ENCODE measurements around the gene ZMYND19.
"Not testable (repeated sequence)": the region's sequence is repeated elsewhere in the genome, so short reads cannot be mapped to it uniquely, and the experiment has no call there.

The ZMYND19 gene

DNA sequence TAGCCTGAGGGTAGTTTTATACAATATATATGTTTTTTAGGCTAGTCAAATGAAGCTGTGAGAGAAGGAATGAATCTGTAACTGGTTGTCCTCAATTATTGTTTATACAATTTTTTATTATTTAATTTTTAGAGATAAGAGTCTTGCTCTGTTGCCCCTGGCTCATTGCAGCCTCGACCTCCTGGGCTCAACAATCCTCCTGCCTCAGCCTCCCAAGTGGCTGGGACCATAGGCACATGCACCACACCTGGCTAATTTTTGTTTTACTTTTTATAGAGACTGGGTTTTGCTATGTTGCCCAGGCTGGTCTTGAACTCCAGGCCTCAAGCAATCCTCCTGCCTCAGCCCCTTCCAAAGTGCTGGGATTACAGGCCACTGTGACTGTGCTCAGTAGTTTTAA lies 36.0 kb downstream of the ZMYND19 start:
- POLR2A ChIA-PET, result interaction anchor here (0.7 kb wide), 1 partner anchor 91 kb away, joined by 3 read pairs; no protein-coding TSS in a partner anchor
- TF ChIP-seq, protein P1, sequence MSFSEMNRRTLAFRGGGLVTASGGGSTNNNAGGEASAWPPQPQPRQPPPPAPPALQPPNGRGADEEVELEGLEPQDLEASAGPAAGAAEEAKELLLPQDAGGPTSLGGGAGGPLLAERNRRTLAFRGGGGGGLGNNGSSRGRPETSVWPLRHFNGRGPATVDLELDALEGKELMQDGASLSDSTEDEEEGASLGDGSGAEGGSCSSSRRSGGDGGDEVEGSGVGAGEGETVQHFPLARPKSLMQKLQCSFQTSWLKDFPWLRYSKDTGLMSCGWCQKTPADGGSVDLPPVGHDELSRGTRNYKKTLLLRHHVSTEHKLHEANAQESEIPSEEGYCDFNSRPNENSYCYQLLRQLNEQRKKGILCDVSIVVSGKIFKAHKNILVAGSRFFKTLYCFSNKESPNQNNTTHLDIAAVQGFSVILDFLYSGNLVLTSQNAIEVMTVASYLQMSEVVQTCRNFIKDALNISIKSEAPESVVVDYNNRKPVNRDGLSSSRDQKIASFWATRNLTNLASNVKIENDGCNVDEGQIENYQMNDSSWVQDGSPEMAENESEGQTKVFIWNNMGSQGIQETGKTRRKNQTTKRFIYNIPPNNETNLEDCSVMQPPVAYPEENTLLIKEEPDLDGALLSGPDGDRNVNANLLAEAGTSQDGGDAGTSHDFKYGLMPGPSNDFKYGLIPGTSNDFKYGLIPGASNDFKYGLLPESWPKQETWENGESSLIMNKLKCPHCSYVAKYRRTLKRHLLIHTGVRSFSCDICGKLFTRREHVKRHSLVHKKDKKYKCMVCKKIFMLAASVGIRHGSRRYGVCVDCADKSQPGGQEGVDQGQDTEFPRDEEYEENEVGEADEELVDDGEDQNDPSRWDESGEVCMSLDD (tag by site-specific recombination; IDR thresholded peaks at IDR 0.05), result no peak
- no peak for TF ChIP-seq ZNF423 (tag by site-specific recombination; IDR thresholded peaks at IDR 0.05)
- no peak for TF ChIP-seq ZNF561 (tag by site-specific recombination; IDR thresholded peaks at IDR 0.05; ENCODE audit: borderline replicate concordance)
- no peak for TF ChIP-seq ZNF501 (tag by site-specific recombination; IDR thresholded peaks at IDR 0.05)
- no peak for TF ChIP-seq YY2 (tag by site-specific recombination; IDR thresholded peaks at IDR 0.05)
- TF ChIP-seq ZNF529 (tag by site-specific recombination; IDR thresholded peaks at IDR 0.05; ENCODE audit: insufficient replicate concordance), result no peak
- no peak for TF ChIP-seq ZNF707 (tag by site-specific recombination; IDR thresholded peaks at IDR 0.05)
- 0 out of 2 replicates have a peak, but pooled peaks have one; percentile 53 for TF ChIP-seq ZNF121 (tag by site-specific recombination; IDR thresholded peaks at IDR 0.05)
- H3K4me1 ChIP-seq (ENCODE audit: control insufficient read depth, insufficient read depth, low read length), result no peaks in the 10 kb centered on the region
- peaks cover 18 to 48% of the 10 kb centered on the region in 2 experiments for H3K36me3 ChIP-seq (ENCODE audit: control insufficient read depth in 2 of 2, insufficient read depth in 1 of 2, low read length in 2 of 2)
- H3K27ac ChIP-seq (ENCODE audit: extremely low read depth, low read depth, low read length), result no peak overlapping the region
- no peak overlapping the region for H3K4me3 ChIP-seq (ENCODE audit: low read depth, low read length)
- CTCF ChIA-PET, result interaction anchor here (0.9 to 1.1 kb wide), 4 partner anchors 19 to 75 kb away, joined by 4 to 8 read pairs (median 4); no protein-coding TSS in a partner anchor
- no peaks in the 10 kb centered on the region for H3K9me3 ChIP-seq (ENCODE audit: control insufficient read depth, insufficient read depth, low read depth, low read length)

DNA sequence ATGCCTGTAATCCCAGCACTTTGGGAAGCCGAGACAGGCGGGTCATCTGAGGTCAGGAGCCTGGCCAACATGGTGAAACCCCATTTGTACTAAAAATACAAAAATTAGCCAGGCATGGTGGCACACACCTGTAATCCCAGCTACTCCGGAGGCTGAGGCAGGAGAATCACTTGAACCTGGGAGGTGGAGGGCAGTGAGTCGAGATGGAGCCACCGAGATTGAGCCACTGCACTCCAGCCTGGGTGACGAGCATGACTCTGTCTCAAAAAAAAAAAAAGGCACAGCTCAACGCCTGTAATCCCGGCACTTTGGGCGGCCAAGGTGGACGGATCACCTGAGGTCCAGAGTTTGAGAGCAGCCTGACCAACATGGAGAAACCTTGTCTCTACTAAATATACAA lies 36.7 kb downstream of the ZMYND19 start:
- H3K9me3 ChIP-seq (ENCODE audit: control insufficient read depth, insufficient read depth, low read depth, low read length); H3K4me3 ChIP-seq (ENCODE audit: low read depth, low read length); H3K4me1 ChIP-seq (ENCODE audit: control insufficient read depth, insufficient read depth, low read length); POLR2A ChIA-PET; H3K27ac ChIP-seq (ENCODE audit: extremely low read depth, low read depth, low read length): not testable (repeated sequence)
- CTCF ChIA-PET, result interaction anchor here (0.8 to 1.1 kb wide), 5 partner anchors 8 to 75 kb away, joined by 4 to 8 read pairs (median 4); no protein-coding TSS in a partner anchor
- TF ChIP-seq ZNF146 (tag by site-specific recombination; IDR thresholded peaks at IDR 0.05) (0 out of 2 replicates have a peak, but pooled peaks have one; percentile 1), ZBTB20 (tag by site-specific recombination; IDR thresholded peaks at IDR 0.05) (0 out of 2 replicates have a peak, but pooled peaks have one; percentile 47)
- H3K36me3 ChIP-seq (ENCODE audit: control insufficient read depth in 2 of 2, insufficient read depth in 1 of 2, low read length in 2 of 2), result peaks cover 18 to 47% of the 10 kb centered on the region in 2 experiments

DNA sequence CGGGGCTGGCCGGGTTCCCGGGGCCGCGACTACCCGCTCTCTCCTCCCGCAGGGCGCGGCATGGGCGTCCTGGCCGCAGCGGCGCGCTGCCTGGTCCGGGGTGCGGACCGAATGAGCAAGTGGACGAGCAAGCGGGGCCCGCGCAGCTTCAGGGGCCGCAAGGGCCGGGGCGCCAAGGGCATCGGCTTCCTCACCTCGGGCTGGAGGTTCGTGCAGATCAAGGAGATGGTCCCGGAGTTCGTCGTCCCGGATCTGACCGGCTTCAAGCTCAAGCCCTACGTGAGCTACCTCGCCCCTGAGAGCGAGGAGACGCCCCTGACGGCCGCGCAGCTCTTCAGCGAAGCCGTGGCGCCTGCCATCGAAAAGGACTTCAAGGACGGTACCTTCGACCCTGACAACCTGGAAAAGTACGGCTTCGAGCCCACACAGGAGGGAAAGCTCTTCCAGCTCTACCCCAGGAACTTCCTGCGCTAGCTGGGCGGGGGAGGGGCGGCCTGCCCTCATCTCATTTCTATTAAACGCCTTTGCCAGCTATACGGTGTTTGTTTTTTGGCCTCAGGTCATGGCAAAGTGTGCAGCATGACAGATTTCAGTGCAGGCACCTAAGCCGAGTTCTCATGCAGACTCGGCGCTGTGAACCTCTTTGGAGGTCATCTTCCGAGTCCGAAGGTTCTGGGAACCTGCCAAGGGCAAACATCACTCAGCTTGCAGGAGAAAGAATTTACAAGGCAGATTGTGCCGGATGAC lies 38.1 kb downstream of the ZMYND19 start:
- no peaks in the 10 kb centered on the region for H3K4me1 ChIP-seq (ENCODE audit: control insufficient read depth, insufficient read depth, low read length)
- TF ChIP-seq SCRT1 (tag by site-specific recombination; IDR thresholded peaks at IDR 0.05; ENCODE audit: borderline replicate concordance) (no peak), KLF9 (tag by site-specific recombination; IDR thresholded peaks at IDR 0.05; ENCODE audit: low read depth) (peak; percentile 38), KLF1 (tag by site-specific recombination; IDR thresholded peaks at IDR 0.05) (peak; percentile 77), ZNF514 (tag by site-specific recombination; IDR thresholded peaks at IDR 0.05) (no peak), ZNF416 (tag by site-specific recombination; IDR thresholded peaks at IDR 0.05) (no peak), ZBTB21 (tag by site-specific recombination; IDR thresholded peaks at IDR 0.05) (no peak), ZBTB20 (tag by site-specific recombination; IDR thresholded peaks at IDR 0.05) (peak; percentile 79; the same call in 1 of the 2 replicates), BCL11A (tag by site-specific recombination; IDR thresholded peaks at IDR 0.05; ENCODE audit: low read depth) (peak; percentile 22; the same call in 1 of the 2 replicates), ZNF112 (tag by site-specific recombination; IDR thresholded peaks at IDR 0.05) (no peak), SCRT2 (tag by site-specific recombination; IDR thresholded peaks at IDR 0.05) (no peak), TCF7L2 (IDR thresholded peaks at IDR 0.05; ENCODE audit: borderline replicate concordance, low read depth, low read length) (no peak)
- TF ChIP-seq, protein P2, sequence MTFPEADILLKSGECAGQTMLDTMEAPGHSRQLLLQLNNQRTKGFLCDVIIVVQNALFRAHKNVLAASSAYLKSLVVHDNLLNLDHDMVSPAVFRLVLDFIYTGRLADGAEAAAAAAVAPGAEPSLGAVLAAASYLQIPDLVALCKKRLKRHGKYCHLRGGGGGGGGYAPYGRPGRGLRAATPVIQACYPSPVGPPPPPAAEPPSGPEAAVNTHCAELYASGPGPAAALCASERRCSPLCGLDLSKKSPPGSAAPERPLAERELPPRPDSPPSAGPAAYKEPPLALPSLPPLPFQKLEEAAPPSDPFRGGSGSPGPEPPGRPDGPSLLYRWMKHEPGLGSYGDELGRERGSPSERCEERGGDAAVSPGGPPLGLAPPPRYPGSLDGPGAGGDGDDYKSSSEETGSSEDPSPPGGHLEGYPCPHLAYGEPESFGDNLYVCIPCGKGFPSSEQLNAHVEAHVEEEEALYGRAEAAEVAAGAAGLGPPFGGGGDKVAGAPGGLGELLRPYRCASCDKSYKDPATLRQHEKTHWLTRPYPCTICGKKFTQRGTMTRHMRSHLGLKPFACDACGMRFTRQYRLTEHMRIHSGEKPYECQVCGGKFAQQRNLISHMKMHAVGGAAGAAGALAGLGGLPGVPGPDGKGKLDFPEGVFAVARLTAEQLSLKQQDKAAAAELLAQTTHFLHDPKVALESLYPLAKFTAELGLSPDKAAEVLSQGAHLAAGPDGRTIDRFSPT (tag by site-specific recombination; IDR thresholded peaks at IDR 0.05), result no peak
- TF ChIP-seq, protein P3, sequence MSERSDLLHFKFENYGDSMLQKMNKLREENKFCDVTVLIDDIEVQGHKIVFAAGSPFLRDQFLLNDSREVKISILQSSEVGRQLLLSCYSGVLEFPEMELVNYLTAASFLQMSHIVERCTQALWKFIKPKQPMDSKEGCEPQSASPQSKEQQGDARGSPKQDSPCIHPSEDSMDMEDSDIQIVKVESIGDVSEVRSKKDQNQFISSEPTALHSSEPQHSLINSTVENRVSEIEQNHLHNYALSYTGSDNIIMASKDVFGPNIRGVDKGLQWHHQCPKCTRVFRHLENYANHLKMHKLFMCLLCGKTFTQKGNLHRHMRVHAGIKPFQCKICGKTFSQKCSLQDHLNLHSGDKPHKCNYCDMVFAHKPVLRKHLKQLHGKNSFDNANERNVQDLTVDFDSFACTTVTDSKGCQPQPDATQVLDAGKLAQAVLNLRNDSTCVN (tag by site-specific recombination; optimal IDR thresholded peaks at IDR 0.05), result peak; percentile 76
- TF ChIP-seq, protein P4, sequence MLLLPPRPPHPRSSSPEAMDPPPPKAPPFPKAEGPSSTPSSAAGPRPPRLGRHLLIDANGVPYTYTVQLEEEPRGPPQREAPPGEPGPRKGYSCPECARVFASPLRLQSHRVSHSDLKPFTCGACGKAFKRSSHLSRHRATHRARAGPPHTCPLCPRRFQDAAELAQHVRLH (tag by site-specific recombination; IDR thresholded peaks at IDR 0.05), result 0 out of 2 replicates have a peak, but pooled peaks have one; percentile 21

More for the DNA sequence above, 38.1 kb downstream of the ZMYND19 start:
- peaks cover 8 to 36% of the 10 kb centered on the region in 2 experiments; a peak in 2 of 3 replicates for H3K36me3 ChIP-seq (ENCODE audit: control insufficient read depth in 2 of 2, insufficient read depth in 1 of 2, low read length in 2 of 2)
- ChIA-PET CTCF (interaction anchor here (0.5 to 1.2 kb wide), 11 partner anchors 17 to 523 kb away, joined by 3 to 4 read pairs (median 3); partner anchors contain the start of gene DPH7), POLR2A (interaction anchor here (0.5 to 1.9 kb wide), 18 partner anchors 9 to 1434 kb away, joined by 3 to 9 read pairs (median 4); partner anchors contain the start of genes ARRDC1, DPH7, ENTPD8 and EXD3)
- H3K4me3 ChIP-seq (ENCODE audit: low read depth, low read length), result peak overlapping the region; percentile 77
- peak overlapping the region; percentile 73; the same call in 1 of the 2 replicates for H3K27ac ChIP-seq (ENCODE audit: extremely low read depth, low read depth, low read length)
- no peaks in the 10 kb centered on the region for H3K9me3 ChIP-seq (ENCODE audit: control insufficient read depth, insufficient read depth, low read depth, low read length)

All from HEK293 (cell line).